HG03565 (cell line): ENCODE results near the gene TCF7L1.

Source experiments
- ATAC-seq: cut with Tn5 transposase; IDR thresholded peaks from one replicate; pipeline ENCODE4 v1.9.1; 2021; ENCODE audit warnings: mild to moderate bottlenecking, moderate library complexity; ENCODE audit not compliant: unreplicated experiment

The TCF7L1 gene

DNA sequence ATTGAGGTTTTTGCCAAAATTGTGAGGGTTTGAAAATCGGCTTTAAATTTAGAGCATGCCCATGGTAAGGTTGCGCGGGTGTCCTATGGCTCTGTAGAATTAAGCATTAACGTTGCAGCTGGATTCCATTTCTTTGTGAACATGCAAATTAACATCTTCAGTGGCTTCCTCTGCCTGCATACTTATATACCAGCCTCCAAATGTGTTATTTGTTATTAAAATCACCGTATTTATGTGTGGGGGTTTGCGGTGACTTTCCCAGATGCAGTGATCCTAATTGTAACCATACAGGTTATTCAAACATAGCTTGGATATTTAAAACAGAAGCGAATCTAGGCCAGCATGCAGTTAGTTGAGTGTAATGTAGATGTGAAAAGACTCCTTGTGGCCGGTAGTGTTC lies 114.4 kb downstream of the TCF7L1 start:
- no peak for ATAC-seq

- no peak for ATAC-seq
Measured at GRCh38 chr2:85248773-85249509, 115.7 kb downstream of the TCF7L1 start.

GRCh38 chr2:85250045-85250444 lies 116.9 kb downstream of the TCF7L1 start:
- ATAC-seq, result no peak

DNA sequence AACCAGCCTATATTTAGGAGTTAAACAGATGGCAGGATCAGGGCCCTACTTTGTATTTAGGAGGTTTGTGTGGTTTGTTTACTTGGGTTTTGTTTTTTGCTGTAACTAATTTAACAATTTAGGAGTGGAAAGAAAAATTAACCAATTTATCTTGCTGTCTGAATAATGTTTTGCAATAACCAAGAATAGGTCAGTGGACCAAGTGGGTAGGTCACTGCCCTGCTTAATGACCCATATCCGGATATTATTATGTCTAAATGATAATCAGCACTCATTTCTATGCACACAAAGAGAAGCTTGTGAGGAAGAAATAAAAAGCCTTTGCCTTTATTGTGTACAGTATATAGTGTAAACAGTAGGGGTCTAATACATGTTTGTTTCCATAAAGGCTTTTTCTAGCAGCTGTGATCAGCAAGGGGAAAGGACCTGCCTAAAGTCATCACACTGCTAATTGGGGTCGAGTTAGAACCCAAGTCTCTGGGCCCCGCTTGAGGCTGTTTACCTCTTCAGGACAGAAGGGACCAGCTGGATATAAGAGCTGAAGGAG lies 118.0 kb downstream of the TCF7L1 start:
- ATAC-seq, result no peak

DNA sequence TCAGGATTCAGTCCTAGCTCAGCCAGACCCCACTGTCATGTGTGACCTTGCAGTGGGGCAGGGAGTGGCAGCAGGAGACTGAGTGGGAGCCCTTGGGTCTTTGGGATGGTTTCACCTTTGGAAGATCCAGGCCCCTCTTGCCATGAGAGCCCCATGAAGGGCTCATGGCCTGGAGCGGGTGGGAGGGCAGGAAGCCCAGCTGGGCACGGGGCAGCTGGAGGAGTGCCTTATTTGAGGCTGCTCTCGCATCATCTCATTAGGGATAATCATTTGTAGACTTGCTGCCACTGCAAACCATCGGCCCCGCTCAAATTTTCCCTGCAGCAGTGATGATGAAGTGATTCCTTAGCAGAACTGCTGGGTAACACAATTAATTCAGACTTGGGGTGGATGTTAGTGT lies 120.7 kb downstream of the TCF7L1 start:
- no peak for ATAC-seq

DNA sequence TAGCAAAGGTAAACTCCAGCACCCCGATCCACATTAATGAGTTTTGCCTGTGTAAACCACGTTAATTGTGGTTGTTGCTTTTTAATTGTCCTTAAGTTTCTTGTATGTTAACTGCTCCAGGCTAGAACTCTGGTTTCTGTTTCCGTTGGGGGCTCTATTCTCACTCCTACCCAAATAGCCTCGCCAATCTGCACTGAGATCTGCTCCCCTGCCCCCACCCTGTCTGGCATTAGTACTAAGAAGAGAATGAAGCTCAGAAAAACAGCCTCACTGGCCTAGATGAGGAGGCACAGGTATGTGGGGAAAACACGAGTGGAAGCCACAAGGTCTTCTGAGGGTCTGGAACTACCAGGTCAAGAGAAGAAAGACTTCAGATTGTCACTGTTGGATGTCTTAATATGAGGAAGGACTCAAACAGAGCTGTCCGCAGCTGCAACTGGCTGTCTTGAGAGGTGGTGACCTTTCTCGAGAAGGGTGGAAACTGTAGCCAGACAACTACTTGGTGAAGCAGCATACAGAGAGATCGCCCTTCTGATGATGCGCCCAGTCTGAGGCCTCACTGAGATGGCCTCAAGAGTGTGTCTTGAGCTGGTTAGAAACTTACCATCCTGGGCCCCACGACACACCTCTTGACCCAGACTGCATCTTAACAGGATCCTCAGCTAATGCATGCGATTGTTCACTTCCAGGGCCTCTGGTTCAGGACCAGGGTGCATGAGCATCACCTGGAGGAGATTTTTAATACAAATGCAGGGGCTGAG lies 121.5 kb downstream of the TCF7L1 start:
- ATAC-seq, result no peak

GRCh38 chr2:85255456-85255812 lies 122.2 kb downstream of the TCF7L1 start:
- ATAC-seq, result no peak

DNA sequence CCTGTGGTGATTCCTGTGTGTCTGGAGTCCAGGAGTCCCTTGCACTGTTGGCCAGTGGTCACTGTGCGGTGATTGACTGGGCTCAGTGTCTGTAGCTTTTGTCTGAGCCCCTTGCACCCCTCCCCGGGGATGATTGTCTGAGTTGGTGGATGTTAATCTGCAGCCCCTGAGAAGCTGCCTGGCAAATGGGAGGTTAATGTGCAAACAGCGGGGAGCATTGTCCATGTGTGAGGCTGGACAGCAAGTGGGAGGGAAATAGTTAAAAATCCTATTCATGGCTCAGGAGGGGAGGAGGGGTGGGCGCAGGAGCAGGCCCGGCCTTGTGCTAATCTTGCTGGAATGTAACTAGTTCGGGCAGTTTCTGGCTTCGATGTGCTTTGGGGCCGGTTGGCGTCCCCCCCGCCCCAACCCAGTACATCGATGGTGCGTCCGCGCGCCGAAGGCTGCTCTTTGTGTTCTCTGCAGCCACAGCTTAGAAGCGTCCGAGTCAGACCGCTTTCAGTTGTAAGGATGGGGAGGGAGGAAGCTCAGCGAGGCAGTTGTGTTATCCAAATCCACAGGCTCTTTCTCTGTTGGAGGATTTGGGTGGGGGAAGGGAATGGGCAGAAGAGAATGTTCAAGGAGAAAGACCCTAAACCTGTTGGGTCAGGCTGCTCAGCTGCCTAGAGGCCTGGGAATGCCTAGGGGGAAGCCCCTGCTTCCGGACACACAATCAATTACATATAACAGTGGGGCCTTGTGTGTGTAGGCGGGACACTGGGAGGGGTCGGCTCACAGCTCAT lies 122.8 kb downstream of the TCF7L1 start:
- no peak for ATAC-seq

DNA sequence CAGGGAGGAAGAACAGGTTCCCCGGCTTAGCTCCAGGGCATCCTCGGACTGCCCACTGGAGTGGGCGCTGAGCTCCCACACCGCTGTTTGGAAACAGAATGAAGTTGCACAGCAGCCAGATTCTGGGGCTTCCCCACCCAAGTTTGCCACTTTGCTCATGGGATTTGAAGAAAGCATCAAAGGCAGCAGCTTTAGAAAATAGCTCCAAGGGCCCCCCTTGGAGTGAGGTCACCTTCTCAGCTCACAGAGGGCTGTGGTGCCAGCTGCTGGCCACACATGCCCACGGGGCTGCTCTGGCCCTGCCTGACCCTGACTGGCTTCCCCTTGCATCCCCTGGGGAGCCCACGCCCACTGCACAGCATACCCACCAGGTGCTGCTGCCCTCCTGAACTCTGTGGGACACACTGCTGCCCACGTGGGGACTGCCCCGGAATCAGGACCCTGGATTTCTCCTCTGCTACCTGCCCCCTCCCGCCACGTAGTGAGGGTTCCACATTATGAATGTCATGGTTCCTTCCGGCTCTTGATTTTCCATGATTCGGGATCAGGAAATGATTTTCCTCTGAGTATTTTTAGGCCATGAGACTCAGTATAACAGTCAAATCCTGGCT lies 124.3 kb downstream of the TCF7L1 start:
- ATAC-seq, result no peak

- no peak for ATAC-seq
Measured at GRCh38 chr2:85257970-85258605, 124.9 kb downstream of the TCF7L1 start.

- ATAC-seq, result no peak
Measured at GRCh38 chr2:85259101-85259590, 126.0 kb downstream of the TCF7L1 start.

- ATAC-seq, result no peak
Measured at GRCh38 chr2:85259879-85260278, 126.7 kb downstream of the TCF7L1 start.

DNA sequence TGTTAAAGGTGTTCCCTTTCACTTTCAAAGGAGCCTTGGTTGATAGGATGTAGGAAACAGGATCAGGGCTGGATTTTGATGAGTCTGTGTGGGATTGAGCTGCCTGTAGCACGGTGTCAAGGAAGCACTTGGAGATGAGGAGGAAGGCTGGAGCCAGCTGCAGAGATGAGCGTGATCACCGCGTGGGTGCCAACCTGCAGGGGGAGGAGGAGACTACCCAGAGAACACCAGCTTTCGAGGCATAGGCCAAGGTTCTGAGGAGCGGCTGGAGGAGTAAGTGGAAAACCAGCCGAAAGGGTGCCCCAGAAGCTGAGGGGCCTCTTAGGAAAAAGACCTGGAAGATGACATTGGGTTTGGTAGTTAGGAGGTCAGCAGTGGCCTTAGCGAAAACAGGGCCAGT lies 130.4 kb downstream of the TCF7L1 start:
- no peak for ATAC-seq

DNA sequence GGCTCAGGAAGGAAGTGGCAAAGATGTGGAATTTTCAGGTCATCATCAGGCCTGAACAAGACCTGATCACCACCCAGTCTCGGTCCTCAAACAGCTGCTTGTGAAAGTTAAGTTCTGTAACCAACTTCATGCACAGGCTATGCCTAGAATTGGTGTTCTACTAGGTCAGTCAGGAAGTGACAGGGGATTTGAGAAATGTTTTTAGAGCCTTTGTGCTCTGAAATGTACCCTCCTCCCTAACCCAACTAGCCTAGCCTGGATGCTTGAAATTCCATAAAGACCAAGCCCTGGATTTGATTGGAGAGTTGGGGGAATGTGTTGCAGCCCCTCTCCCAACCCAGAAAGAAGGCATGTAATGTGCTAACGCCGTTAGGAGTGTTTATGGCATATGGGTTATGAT lies 131.3 kb downstream of the TCF7L1 start:
- ATAC-seq, result no peak

DNA sequence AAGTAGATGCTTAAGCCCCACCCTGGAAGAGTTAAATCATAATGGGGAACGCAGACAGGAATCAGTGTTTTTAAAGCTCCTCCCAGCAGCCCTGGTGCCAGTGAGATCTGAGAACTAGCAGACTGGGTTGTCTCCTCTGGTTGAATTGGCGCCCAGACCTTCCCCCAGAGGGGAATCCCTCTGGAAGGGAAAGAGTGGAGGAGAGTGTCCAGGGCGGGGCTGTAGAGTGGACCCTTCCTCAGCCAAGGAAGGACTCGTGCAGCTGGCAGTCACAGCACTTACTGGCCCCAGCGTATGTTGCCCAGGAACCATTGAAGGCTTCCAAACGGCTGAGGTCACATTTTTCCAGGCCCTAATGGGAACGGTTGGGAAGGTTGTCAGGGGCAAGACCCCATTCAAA lies 132.1 kb downstream of the TCF7L1 start:
- no peak for ATAC-seq

DNA sequence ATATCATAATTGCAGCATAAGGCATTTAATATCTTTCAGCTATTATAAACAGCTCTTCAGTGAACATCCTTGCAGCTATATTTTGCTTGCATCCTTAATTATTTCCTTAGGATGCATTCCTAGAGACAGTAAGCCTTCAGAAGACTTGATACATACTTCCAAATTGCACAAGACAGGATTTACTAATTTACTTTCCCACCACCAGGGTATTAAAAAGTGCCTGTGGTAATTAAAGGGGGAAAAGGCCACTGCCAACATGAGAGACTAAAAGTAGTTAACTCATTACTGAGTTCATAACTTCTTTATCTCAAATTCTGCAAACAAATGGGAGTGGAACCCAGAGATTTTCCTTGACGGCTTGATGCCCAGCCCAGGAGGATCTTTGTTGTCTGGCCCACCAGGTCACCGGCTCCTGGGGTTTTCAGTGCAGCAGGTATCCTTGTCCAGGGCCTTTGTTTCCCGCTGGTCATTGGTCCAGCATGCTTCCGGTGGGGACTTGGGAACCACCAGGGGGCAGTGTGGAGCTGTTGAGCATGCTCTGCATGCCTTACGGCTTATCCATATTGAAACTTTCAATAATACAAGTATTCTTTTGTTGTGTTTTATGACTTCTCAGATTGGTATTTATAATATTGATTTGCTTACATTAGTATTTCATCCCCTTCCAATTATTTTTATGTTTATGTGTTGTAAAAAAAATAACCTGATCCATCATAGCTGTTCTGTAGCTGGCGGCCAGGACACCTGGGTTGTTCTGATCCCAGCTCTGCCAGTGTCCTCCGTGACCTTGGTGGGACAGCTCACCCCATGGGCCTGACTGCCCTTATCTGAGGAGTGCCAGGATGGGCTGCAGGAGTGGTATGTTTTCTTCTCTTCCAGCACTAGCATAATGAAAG lies 133.2 kb downstream of the TCF7L1 start:
- ATAC-seq, result peak; percentile 80

GRCh38 chr2:85269959-85270358 lies 136.8 kb downstream of the TCF7L1 start:
- no peak for ATAC-seq

DNA sequence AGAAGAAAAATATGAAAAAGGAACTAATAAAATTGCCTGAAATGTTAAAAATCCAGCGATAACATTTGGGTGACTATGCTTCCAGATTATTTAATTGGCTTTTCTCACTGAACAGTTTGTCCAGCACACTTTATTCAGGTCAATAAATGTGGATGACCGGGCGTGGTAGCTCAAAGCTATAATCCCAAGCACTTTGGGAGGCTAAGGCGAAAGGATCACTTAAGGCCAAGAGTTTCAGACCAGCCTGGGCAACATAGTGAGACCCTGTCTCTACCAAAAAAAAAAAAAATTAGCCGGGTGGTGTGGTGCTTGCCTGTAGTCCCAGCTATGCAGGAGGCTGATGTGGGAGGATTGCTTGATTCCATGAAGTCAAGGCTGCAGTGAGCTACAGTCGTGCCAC lies 139.2 kb downstream of the TCF7L1 start:
- ATAC-seq, result no peak
